HepG2 (cell line): ENCODE measurements around the gene TOM1L2. TPM values are rescaled to one million over a fixed set of nuclear protein-coding genes. Genes with fewer than 3 reads are reported as not detected.
A peak's percentile ranks its signal among the peaks of the same experiment; 100 is the strongest.

Source experiments
- ADNP ChIP-seq: sonication (generic); formaldehyde crosslinking; IDR thresholded peaks from 2 replicates; pipeline ENCODE4 v1.4.0; 2020; ENCODE audit warnings: missing genetic modification reagents
- ARHGAP35 ChIP-seq: sonication (generic); formaldehyde crosslinking; IDR thresholded peaks from 2 replicates; pipeline ENCODE4 v1.9.0; 2022; ENCODE audit warnings: mild to moderate bottlenecking, inconsistent platforms, moderate library complexity, missing genetic modification reagents, borderline replicate concordance
- CHD4 ChIP-seq: fragments of 200-600 bp; sonication (generic); IDR thresholded peaks from 2 replicates; pipeline ENCODE4 v1.7.0; 2017; ENCODE audit warnings: mild to moderate bottlenecking, low read length, borderline replicate concordance
- IRF9 ChIP-seq: sonication (generic); formaldehyde crosslinking; IDR thresholded peaks from 2 replicates; pipeline ENCODE4 v1.8.0; 2022; ENCODE audit warnings: missing genetic modification reagents, mild to moderate bottlenecking, borderline replicate concordance
- KAT7 ChIP-seq: IDR thresholded peaks from 2 replicates; pipeline ENCODE4 v1.6.1; 2018; ENCODE audit warnings: borderline replicate concordance, missing compliant biosample characterization
- NCOA2 ChIP-seq: sonication (generic); formaldehyde crosslinking; IDR thresholded peaks from 2 replicates; pipeline ENCODE4 v1.8.0; 2022; ENCODE audit warnings: inconsistent platforms
- SMC3 ChIP-seq: IDR thresholded peaks from 2 replicates; pipeline ENCODE4 v1.6.1; 2011; ENCODE audit warnings: low read length, improper control_type of control experiment
- TSC22D2 ChIP-seq: sonication (generic); formaldehyde crosslinking; IDR thresholded peaks from 2 replicates; pipeline ENCODE4 v1.5.1; 2020; ENCODE audit warnings: missing genetic modification reagents, mild to moderate bottlenecking, borderline replicate concordance
- ZNF563 ChIP-seq: sonication (generic); formaldehyde crosslinking; IDR thresholded peaks from 2 replicates; pipeline ENCODE4 v1.8.0; 2022; ENCODE audit warnings: mild to moderate bottlenecking, moderate library complexity, missing genetic modification reagents
- ZNF614 ChIP-seq: IDR thresholded peaks from 2 replicates; pipeline ENCODE4 v1.6.1; 2018; ENCODE audit warnings: missing biosample characterization, missing genetic modification reagents, inconsistent platforms, borderline replicate concordance
- ZNF737 ChIP-seq: sonication (generic); formaldehyde crosslinking; IDR thresholded peaks from 2 replicates; pipeline ENCODE4 v1.5.0; 2020; ENCODE audit warnings: missing genetic modification reagents, mild to moderate bottlenecking, borderline replicate concordance
- ZNF790 ChIP-seq: sonication (generic); formaldehyde crosslinking; IDR thresholded peaks from 2 replicates; pipeline ENCODE4 v1.8.0; 2022; ENCODE audit warnings: missing genetic modification reagents, mild to moderate bottlenecking, borderline replicate concordance
- ZNF878 ChIP-seq: sonication (generic); formaldehyde crosslinking; IDR thresholded peaks from 2 replicates; pipeline ENCODE4 v1.8.1; 2023; ENCODE audit warnings: mild to moderate bottlenecking, missing genetic modification reagents, moderate library complexity
- polyA plus RNA-seq, 8 experiments: library from polyadenylated mRNA; depleted of rRNA in 3 of 8; stranded (reverse) in 7 of 8; unstranded in 1 of 8; fragments of >200 nt; fragmentation: Illumina TruSeq in 4 of 8; extraction: Trizol in 4 of 8; gene quantifications; 2 replicates each; pipeline versions ENCODE4 v1.2.1 to v1.2.3, GENCODE V29; 2011 to 2016; ENCODE audit warnings: low read depth in 4 of 8, missing spikeins in 1 of 8, mixed read lengths in 1 of 8; ENCODE audit not compliant: insufficient read depth in 1 of 8
- total RNA-seq, 5 experiments: library from RNA; depleted of rRNA; stranded (reverse); fragments of >200 nt; fragmentation: Illumina TruSeq; extraction: Trizol; gene quantifications; 2 replicates each; pipeline ENCODE4 v1.2.3, GENCODE V29; 2016; ENCODE audit warnings: low read depth in 1 of 5

TOM1L2 gene
- total and polyA plus RNA-seq, 2 of the 13 experiments (the other 11 are each of a cell fraction or from before 2014, with no cell fraction given), result 4.7 to 7.4 TPM

DNA sequence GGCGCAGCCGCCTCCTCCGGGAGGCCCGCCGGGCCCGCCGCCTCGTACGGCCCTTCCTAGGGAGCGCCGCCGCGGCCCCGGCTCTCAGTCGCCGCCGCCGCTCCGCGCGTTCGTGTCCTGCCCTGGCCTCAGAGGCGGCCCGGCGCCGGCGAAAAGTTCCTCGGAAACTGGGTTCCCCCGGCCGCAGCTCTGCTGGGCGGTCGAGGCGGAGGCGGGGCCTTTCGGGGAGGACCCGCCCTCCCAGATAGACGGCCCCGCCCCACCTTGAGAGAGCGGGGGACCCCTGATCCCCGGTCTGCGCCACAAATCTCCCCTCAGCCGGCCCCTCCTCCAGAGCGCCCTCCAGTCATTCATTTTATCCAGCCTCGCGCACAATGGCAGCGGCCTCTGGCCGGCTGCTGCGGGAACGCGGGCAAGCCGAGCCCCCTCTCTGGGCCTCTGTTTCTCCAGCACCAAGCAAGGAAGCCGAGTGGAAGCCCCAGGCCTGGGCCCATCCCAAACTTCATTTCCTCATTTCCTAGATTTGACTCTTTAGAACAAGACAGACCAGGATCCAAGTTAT, 135.3 kb downstream of the TOM1L2 start, which contains the start of gene SREBF1 (continued):
- 0 out of 2 replicates have a peak, but pooled peaks have one; percentile 31 for TF ChIP-seq IRF9
- no peak for TF ChIP-seq SMC3
- TF ChIP-seq NCOA2 (CRISPR knock-in tag), result no peak
- no peak for TF ChIP-seq ADNP (CRISPR knock-in tag)
- no peak for TF ChIP-seq KAT7 (CRISPR knock-in tag)
- peak; percentile 60 for TF ChIP-seq CHD4
- TF ChIP-seq TSC22D2 (CRISPR knock-in tag), result 0 out of 2 replicates have a peak, but pooled peaks have one; percentile 5
- TF ChIP-seq ZNF737, result 0 out of 2 replicates have a peak, but pooled peaks have one; percentile 11
- TF ChIP-seq ZNF878, result peak; percentile 60; the same call in 1 of the 2 replicates
- 0 out of 2 replicates have a peak, but pooled peaks have one; percentile 9 for TF ChIP-seq ZNF563 (CRISPR knock-in tag)
- TF ChIP-seq ZNF614 (CRISPR knock-in tag), result no peak
- 0 out of 2 replicates have a peak, but pooled peaks have one; percentile 25 for TF ChIP-seq ARHGAP35 (CRISPR knock-in tag)
- TF ChIP-seq ZNF790 (CRISPR knock-in tag), result 0 out of 2 replicates have a peak, but pooled peaks have one; percentile 31
